Breast epithelium (tissue), 3 donors: ENCODE data around the gene SLC9A4.

Source experiments
- POLR2AphosphoS5 ChIP-seq, 3 donors: sonication (generic); formaldehyde crosslinking; IDR thresholded peaks; one replicate each; pipeline ENCODE4 v1.6.1; 2017; ENCODE audit warnings: antibody characterized with exemption in 3 of 3
- TF ChIP-seq, protein P1 (sequence below), 3 donors: fragments of 450-650 bp; IDR thresholded peaks; one replicate each; pipeline ENCODE4 v1.5.1; 2016 to 2017; ENCODE audit warnings: antibody characterized with exemption in 3 of 3, mild to moderate bottlenecking in 3 of 3, moderate library complexity in 3 of 3

DNA sequence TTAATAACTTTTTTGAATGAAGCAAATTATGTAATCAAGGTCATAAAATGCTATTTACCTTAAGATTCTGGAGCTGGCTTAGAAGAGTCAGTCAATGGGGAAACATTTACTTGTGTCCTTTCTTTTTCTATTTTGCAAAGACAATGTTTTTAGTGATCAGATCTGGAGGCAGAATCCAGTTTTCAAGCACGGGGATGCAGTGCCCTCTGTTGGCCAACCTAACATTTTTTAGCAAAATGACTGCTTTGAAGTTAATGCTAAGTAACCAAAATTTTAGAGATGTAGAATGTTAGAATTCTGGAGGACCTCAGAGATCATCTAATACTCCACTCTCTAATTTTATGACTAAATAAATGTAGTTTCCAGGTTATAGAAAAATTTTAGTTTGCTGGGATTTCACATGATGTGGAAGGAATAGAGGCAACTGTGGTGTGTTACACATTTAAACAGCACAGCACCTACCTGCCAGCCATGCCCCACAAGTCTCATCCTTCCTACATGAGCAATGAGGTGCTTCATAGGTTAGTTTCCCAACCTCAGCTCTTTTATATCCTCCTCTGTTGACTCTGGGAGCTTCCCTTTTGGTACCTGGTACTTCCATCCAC lies 23.6 kb upstream of the SLC9A4 start:
- TF ChIP-seq, protein P1, sequence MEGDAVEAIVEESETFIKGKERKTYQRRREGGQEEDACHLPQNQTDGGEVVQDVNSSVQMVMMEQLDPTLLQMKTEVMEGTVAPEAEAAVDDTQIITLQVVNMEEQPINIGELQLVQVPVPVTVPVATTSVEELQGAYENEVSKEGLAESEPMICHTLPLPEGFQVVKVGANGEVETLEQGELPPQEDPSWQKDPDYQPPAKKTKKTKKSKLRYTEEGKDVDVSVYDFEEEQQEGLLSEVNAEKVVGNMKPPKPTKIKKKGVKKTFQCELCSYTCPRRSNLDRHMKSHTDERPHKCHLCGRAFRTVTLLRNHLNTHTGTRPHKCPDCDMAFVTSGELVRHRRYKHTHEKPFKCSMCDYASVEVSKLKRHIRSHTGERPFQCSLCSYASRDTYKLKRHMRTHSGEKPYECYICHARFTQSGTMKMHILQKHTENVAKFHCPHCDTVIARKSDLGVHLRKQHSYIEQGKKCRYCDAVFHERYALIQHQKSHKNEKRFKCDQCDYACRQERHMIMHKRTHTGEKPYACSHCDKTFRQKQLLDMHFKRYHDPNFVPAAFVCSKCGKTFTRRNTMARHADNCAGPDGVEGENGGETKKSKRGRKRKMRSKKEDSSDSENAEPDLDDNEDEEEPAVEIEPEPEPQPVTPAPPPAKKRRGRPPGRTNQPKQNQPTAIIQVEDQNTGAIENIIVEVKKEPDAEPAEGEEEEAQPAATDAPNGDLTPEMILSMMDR (IDR thresholded peaks at IDR 0.05), result peak in 2 of 3 donors; percentile 41 to 49
- TF ChIP-seq POLR2AphosphoS5 (IDR thresholded peaks at IDR 0.05), result no peak
